Motor neuron (in vitro differentiated cells): ENCODE data around the gene PRSS38. TPM values are rescaled to one million over a fixed set of nuclear protein-coding genes. Genes with fewer than 3 reads are reported as not detected.

Source experiments
- ATAC-seq, 8 experiments: fragments of 200-7000 bp; cut with Tn5 transposase; replicated peaks in 6 of 8; 2 replicates each; pipeline ENCODE4 v1.8.0; 2021; ENCODE audit warnings: mild to moderate bottlenecking in 8 of 8, moderate library complexity in 8 of 8
- H3K27ac ChIP-seq, 2 donors: fragments of 250-450 bp; sonication (Bioruptor Pico); 2 replicates each; pipeline ENCODE4 v1.9.0; 2021; ENCODE audit warnings: antibody characterized with exemption in 2 of 2, mild to moderate bottlenecking in 2 of 2, moderate library complexity in 1 of 2
- H3K4me1 ChIP-seq, 2 donors: fragments of 250-450 bp; sonication (Bioruptor Pico); replicated peaks in 1 of 2; 2 replicates each; pipeline ENCODE4 v1.6.1; 2021; ENCODE audit warnings: antibody characterized with exemption in 2 of 2, mild to moderate bottlenecking in 2 of 2, moderate library complexity in 1 of 2
- H3K4me3 ChIP-seq, 5 donors: fragments of 250-450 bp; sonication (Bioruptor Pico); 2 replicates each; pipeline ENCODE4 v1.9.0; 2021; ENCODE audit warnings: antibody characterized with exemption in 5 of 5, mild to moderate bottlenecking in 5 of 5, moderate library complexity in 4 of 5
- WGBS, 10 experiments: fragments of 450-650 bp; shearing (Covaris generic); methylation state at CpG; one replicate each; pipeline ENCODE4 v1.0.0; 2022; 5-methylcytosine and 5-hydroxymethylcytosine counted together
- in situ Hi-C, 9 experiments: fragments of 400-800 bp; cut with MboI; loops; one replicate each; pipeline ENCODE4 v1.15.0; 2021; ENCODE audit warnings: low sequenced_read_pairs in 9 of 9, low pct_unique_long_range_greater_than_20kb in 2 of 9; ENCODE audit not compliant: unreplicated experiment in 9 of 9
- total RNA-seq, 8 experiments: library from RNA; unstranded; fragments of 300-600 nt; gene quantifications; 2 replicates each; pipeline versions ENCODE4 v1.2.3 to v1.2.4, GENCODE V29; 2022

Gene PRSS38
- total RNA-seq, 8 experiments from 2014 or later, result 0.17 TPM; not detected in 7

DNA sequence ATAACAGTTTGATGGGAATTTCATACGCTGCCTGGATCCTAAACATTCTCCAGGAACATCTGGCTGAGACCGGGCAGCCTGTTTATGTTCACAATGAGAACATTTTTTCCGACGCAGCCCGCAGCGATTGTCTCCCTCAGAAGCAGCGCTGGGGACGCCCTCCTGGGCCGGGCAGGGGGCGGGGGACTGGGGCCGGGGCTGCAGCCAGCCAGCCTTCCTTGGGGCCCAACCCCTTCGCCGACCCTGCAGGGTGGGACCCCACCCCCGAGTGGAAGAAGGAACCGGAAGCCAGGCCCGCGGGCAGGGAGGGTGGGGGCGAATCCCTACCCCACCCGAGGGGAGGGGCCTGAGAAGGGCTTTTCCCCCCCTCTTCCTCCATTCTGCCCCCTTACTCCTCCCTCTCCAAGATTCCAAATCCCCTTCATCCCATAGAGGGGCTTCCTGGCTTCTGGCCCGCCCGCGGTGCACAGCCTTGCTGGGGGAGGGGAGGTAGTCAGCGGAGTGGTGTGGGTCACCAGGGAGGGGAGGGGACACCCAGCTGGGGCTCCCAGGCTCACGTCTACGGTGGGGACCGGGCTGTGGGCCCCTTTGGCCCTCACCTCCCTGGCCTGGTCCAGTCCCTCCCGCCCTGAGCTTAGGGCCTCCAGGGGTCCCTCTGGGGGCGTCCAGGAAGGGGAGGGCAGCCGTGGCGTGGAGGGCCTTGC lies 71.7 kb downstream of the PRSS38 start:
- peak; percentile 58 to 87 (median 64) for ATAC-seq
- Histone ChIP-seq H3K4me3 (peak overlapping the region in 3 of 5 donors; percentile 4 to 25 (median 19)), H3K27ac (peak overlapping the region; percentile 76 to 84), H3K4me1 (peaks cover 40 to 44% of the 10 kb centered on the region in 2 donors)
- 0% methylated on average over 1 of the region's 30 CpGs; no CpG with 5 or more reads in 9 of the 10 experiments for WGBS, 10 experiments
- in situ Hi-C loops, result no loop called here

DNA sequence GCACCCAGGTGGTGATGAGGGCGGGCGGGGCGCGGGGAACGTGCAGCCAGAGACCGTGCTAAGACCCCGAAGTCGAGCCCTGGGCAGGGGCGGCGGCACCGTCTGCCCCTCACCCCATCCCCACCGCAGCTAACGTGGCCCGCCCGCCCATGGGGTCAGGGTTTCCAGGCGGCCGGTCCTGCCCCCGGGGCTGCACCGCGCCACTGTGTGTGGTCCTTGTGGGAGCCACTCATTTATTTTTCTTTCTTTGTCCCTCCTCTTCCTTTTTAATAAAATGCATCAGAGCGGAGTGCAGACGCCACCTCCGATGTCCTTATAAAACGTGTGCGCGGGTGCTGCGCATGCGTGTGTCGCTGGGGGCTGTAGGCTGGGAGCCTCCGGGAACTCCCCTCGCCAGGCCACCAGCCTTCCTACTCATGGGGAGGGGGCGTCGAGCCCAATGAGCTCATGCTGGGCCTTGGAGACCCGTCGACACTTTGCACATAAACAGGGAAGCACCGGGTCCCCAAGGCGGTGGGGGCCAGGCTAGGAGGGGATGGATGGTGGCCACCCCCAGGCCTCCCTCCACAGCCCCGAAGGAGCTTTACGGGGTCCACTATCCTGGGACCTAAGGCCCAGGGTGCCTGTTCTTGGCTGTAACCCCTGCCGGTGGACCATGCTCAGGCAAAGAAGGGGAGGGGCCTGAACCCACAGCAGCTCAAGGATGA lies 72.4 kb downstream of the PRSS38 start:
- in situ Hi-C loops, result no loop called here
- peak overlapping the region; percentile 76 to 84 for H3K27ac ChIP-seq
- H3K4me1 ChIP-seq, result peaks cover 40 to 44% of the 10 kb centered on the region in 2 donors
- peak overlapping the region in 3 of 5 donors; percentile 4 to 25 (median 19) for H3K4me3 ChIP-seq
- 20 to 100% (median 40%) methylated on average over 1 to 7 of the region's 40 CpGs; no CpG with 5 or more reads in 4 of the 10 experiments for WGBS, 10 experiments
- peak in 6 of 8 experiments; percentile 5 to 71 (median 50) for ATAC-seq

DNA sequence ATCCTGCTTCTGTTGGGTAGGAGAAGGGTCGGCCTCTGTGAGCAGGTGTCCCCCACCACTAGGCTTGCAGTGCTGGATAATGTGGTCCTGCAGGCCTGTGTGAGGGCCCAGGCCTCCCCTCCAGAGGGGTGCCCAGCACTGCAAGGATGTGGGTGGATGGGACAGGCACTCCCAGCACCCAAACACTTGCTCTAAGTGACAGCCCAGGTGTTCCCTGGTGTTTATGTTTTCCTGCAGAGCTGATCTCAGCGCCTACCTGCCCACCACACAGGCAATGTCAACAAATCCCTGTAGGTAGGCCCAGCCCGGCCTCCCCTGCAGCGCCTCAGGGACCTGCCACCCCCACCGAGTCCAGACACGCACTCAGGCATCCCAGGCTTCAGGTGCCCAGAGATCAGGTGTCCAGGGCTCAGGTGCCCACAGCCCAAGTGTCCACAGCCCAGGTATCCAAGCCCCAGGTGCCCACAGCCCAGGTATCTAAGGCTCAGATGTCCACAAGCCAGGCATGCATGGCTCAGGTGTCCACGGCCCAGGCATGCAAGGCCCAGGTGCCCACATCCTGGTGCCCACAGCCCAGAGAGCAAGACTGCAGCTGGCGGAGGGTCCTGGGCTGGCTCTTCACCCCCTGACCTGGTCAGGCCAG lies 73.0 kb downstream of the PRSS38 start:
- in situ Hi-C loops, result no loop called here
- H3K27ac ChIP-seq, result peak overlapping the region; percentile 76 to 84
- peaks cover 40 to 44% of the 10 kb centered on the region in 2 donors for H3K4me1 ChIP-seq
- no peak overlapping the region for H3K4me3 ChIP-seq
- ATAC-seq, result no peak
- 75 to 100% (median 93%) methylated on average over 1 to 3 of the region's 8 CpGs; no CpG with 5 or more reads in 7 of the 10 experiments for WGBS, 10 experiments

DNA sequence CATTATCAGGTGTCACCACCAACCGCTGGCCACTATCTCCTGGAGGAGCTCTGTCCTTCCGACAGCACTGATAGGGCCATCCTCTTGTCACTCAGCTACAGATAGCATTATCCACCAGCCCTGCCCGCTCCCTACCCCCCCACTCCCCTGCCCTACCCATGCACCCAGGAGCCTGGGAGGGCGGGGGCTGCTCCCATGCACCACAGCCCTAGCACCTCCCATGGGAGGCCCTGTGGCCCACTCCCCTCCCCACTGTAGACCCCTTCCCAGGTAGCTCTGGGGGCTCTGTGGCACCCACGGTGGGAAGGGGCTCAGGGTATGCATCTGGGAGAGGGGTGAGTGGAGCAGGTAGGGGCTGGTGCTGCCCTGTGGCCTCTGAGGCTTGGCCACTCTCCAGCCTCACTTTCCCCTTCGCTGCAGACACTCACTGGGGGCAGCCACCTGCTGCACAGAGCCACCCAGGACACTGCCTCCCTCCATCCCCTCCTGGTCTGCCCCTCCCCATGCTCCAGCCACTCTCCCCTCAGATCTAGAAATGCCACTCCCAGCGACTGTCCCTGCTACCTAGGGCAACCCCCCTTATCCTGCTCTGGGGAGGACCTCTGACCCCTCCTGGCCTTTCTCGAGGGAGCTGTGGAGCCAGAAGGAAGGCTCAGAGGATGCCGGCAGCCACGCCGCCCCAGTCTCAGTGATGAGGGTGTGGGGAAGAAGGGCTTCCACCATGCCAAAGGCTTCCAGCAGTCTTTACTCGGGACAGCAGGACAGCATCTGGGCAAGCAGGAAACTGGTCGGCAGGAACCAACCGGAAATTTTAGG lies 73.8 kb downstream of the PRSS38 start:
- in situ Hi-C loops, result no loop called here

DNA sequence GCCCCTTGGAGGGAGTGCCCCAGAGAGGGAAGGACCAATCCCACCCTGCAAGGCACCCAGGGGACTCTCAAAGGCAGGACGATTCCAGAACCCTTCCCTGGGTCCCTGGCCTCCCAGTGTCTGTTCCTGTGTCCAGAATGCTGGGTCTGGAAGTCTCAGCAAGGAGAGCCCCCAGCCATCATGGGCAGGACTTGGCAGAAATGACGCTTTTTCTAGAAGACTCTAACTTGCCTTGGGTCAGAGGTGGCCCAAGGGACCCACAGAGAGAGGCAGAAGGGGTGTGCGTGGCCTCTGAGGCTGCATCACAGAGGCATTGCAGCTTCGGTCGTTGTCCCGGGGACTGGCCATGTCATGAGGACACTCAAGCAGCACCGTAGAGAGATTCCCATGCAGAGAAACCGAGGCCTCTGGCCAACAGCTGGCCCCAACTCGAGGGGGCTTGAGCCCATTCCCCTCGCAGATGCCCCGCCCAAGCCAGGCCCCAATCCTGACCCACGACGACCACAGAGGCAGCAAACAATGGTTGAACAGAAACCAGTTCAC lies 74.5 kb downstream of the PRSS38 start:
- Histone ChIP-seq H3K4me1 (peaks cover 40 to 44% of the 10 kb centered on the region in 2 donors), H3K27ac (no peak overlapping the region), H3K4me3 (no peak overlapping the region)
- in situ Hi-C loops, result no loop called here
- no peak for ATAC-seq
- 0 to 89% (median 84%) methylated on average over 1 to 8 of the region's 13 CpGs; no CpG with 5 or more reads in 5 of the 10 experiments for WGBS, 10 experiments

More for the DNA sequence above, 73.8 kb downstream of the PRSS38 start:
- 0 to 100% (median 67%) methylated on average over 1 to 6 of the region's 14 CpGs; no CpG with 5 or more reads in 4 of the 10 experiments for WGBS, 10 experiments
- Histone ChIP-seq H3K4me3 (no peak overlapping the region), H3K4me1 (peaks cover 40 to 44% of the 10 kb centered on the region in 2 donors), H3K27ac (no peak overlapping the region)
- ATAC-seq, result no peak

DNA sequence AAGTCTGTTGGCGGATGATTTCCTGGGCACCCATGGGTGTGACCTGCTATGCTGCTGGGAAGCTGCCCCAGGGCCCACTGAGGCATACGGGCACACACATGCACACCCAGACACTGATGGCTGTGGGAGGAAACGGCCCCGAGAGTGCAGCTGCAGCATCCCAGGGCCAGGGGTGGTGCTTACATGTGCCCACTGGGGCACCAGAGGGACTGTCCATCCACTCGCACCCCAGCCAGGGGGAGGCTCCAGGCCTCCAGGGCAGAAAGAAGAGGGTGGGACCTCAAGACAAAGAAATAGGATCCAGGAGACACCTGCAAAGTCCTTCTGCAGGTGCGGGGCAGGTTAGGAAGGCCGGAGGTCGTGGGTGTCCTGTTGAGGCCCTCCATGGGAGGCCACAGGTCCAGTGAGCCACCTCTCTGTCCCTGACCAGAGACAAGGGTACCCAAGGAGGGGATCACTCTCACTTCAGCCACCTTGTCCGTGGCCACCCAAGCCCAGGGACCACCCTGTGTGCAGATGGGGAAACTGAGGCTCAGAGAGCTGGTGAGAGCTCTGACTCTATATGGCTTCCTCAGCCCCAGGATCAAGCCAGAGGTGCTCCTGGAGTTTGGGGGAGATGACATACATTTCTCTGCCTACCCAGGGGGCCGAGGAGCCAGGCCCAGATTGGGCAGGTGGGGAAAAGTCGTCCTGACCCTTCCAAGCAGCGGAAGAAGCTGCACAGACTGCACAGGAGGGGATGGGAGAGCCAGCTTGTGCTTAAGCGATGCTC lies 75.2 kb downstream of the PRSS38 start:
- H3K27ac ChIP-seq, result no peak overlapping the region
- in situ Hi-C loops, result no loop called here
- 90 to 100% (median 93%) methylated on average over 1 to 9 of the region's 13 CpGs; no CpG with 5 or more reads in 6 of the 10 experiments for WGBS, 10 experiments
- peaks cover 33 to 38% of the 10 kb centered on the region in 2 donors for H3K4me1 ChIP-seq
- no peak overlapping the region for H3K4me3 ChIP-seq
- ATAC-seq, result no peak

DNA sequence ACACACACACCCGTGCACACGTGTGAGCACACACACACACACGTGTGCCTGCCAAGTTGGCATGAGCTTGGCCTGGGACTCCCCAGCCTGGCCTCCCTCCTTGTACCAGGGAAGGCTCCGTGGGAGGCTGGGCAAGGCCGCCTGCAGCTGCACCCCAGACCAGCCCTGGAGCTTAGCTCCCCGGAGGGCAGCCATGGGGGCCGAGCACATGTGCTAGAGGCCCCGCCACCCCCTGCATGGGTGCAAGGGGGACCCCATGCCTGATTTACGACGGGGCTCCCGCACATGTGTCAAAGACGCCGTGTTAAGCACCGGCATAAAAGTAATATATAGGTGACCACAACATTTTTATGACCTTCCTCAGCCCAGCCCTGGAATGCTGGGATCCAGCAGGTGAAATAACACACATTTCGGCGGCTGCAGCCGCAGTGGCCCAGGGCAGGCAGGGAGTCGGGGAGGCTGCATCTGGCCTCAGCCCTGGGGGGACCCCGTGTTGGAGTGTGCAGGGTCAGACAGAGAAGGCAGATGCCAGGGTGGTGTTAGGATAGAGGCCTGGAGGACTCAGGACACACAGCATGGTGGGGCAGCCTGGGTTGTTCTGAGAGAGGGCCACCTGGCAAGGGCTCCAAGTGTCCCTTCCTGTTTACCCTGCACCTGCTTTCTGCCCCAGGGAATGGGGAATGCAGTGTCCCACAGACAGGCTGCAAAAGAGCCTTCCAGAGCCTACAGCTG lies 75.9 kb downstream of the PRSS38 start:
- Histone ChIP-seq H3K27ac (no peak overlapping the region), H3K4me1 (peaks cover 33 to 36% of the 10 kb centered on the region in 2 donors), H3K4me3 (no peak overlapping the region)
- in situ Hi-C loops, result no loop called here
- 20 to 100% (median 64%) methylated on average over 1 to 9 of the region's 19 CpGs; no CpG with 5 or more reads in 5 of the 10 experiments for WGBS, 10 experiments
- ATAC-seq, result peak in 1 of 8 experiments; percentile 41

DNA sequence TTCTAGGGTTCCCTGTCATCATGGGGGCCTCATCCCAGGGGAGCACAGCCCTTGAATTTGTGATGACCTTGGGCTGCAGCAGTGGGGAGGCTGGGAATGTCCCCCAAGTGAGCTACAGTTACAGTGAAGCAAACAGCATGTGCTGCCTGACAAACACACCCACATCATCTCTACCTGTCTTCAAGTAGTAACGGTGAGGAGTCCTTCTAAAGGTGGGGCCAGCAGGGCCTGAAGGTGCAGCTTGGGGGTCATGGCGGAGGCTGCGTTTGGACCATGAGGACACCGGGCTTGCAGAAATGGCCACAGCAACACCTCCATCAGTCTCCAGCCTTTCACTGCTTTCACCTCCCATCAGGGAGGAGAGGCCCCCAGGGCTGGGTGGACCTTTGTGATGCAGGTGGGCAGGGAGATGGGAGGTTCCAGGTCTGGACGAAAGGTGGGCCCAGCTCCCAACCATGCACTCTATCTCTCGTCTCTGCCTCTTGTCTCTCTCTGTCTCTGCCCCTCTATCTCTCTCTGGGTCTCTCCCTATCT lies 76.5 kb downstream of the PRSS38 start:
- peaks cover 29% of the 10 kb centered on the region in 2 donors for H3K4me1 ChIP-seq
- no peak overlapping the region for H3K27ac ChIP-seq
- H3K4me3 ChIP-seq, result no peak overlapping the region
- in situ Hi-C loops, result no loop called here
- no peak for ATAC-seq
- 83 to 95% (median 93%) methylated on average over 1 to 5 of the region's 6 CpGs; no CpG with 5 or more reads in 5 of the 10 experiments for WGBS, 10 experiments

DNA sequence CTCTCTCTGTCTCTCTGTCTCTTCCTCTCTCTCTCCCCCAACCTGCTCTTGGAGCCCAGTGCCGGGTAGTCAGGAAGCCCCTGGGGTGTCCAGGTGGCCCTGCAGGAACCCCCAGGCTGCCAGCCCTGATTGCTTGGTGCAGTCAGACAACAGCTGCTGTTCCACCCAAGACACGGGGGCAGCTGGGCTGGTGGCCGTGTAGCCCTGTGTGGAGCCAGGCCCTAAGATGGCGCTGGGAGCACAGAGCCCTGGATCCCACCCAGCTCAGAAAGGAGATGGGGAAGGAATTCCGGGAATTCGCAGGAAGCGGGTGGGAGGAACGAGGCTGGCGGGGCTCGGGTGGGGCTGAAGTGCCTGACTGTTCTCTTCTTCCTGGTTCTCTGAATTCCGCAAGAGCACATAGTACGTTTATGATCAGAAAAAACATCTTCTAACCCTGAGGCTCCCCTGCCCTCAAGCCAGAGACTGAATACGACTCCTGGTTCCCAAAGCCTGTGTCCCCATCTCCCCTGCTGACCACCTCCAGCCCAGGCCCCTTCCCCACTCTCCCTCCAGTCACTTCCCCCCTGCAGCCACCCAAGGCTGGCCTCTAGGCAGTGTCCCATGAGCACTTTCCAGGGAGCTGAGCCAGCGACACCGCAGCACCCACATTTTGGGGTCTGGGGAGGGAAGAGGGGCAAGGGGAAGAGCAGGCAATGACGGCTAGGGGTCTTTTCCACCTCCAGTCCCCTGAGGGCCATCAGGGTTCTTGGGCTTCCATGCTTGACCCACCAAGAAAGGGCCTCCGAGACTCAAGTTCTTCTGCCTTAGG lies 77.2 kb downstream of the PRSS38 start:
- Histone ChIP-seq H3K4me3 (no peak overlapping the region), H3K27ac (no peak overlapping the region), H3K4me1 (peaks cover 22 to 23% of the 10 kb centered on the region in 2 donors)
- WGBS, 10 experiments, result 0 to 96% (median 87%) methylated on average over 1 to 6 of the region's 17 CpGs; no CpG with 5 or more reads in 5 of the 10 experiments
- peak in 3 of 8 experiments; percentile 42 to 77 (median 49) for ATAC-seq
- in situ Hi-C loops, result no loop called here

DNA sequence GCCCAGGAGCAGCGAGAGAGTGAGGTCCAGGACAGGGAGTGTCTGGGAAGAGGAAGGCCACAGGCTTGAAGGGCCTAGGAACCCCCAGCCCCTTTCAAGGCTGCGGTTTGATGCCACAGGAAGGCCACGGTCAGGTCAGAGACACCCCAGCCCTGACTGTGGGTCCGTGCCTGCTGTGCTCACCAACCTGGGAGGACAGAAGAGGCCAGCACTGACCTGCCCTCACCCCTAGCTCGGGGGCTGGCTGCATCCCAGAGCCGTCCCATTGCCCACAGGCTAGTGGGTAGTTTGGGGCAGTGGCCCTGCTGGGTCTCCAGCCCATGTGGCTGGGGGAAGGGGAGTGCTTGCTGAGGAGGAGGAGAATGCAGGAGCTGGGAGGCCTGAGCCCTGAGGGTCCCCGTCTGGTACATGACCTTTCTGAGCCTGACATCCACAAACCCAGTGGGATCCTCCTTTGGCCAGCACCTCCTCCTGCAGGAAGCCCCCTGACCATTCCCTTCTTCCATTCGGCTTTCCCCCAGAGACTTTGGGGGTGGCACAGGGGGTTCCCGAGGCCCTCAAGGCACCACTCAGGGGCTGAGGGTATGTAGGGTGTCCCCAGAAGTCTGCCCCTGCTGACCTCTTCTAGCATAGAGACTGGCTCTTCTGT lies 77.9 kb downstream of the PRSS38 start:
- no peak for ATAC-seq
- Histone ChIP-seq H3K27ac (no peak overlapping the region), H3K4me1 (peaks cover 15% of the 10 kb centered on the region in 2 donors), H3K4me3 (no peak overlapping the region)
- in situ Hi-C loops, result no loop called here
- 20 to 100% (median 80%) methylated on average over 1 to 9 of the region's 9 CpGs; no CpG with 5 or more reads in 5 of the 10 experiments for WGBS, 10 experiments
